C4-2B (cell line): ENCODE data around the gene XKR3.

Experiments
- ZFX ChIP-seq: fragments of 450-650 bp; IDR thresholded peaks from 2 replicates; pipeline ENCODE4 v1.6.1; 2017
- TF ChIP-seq, protein P1 (sequence below): fragments of 450-650 bp; conservative IDR thresholded peaks from 2 replicates; pipeline ENCODE4 v1.5.1; 2017; ENCODE audit warnings: mild to moderate bottlenecking

DNA sequence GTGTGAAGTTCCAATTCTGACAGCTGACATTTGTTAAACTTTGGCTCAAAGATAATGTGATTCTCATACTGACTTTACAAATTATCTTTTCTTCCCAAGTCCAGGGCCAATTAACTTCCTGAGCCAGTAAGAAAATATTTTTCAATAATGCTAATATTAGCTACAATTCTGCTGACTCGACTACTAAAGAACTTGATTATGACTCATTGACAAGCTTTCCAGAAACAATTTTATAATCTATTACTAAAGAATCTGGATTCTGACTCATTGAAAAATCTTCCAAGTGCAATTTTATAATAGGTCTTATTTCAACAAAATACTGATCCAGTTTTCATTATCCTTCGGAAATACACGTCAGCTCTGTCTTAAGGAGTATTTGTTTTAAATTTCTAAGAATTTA is 12.9 kb upstream of the XKR3 start:
- TF ChIP-seq, protein P1, sequence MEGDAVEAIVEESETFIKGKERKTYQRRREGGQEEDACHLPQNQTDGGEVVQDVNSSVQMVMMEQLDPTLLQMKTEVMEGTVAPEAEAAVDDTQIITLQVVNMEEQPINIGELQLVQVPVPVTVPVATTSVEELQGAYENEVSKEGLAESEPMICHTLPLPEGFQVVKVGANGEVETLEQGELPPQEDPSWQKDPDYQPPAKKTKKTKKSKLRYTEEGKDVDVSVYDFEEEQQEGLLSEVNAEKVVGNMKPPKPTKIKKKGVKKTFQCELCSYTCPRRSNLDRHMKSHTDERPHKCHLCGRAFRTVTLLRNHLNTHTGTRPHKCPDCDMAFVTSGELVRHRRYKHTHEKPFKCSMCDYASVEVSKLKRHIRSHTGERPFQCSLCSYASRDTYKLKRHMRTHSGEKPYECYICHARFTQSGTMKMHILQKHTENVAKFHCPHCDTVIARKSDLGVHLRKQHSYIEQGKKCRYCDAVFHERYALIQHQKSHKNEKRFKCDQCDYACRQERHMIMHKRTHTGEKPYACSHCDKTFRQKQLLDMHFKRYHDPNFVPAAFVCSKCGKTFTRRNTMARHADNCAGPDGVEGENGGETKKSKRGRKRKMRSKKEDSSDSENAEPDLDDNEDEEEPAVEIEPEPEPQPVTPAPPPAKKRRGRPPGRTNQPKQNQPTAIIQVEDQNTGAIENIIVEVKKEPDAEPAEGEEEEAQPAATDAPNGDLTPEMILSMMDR = no peak
- no peak for TF ChIP-seq ZFX
